DOHH2 (cell line): ENCODE measurements around the gene GSTT2B.
"Not testable (repeated sequence)": the region's sequence is repeated elsewhere in the genome, so short reads cannot be mapped to it uniquely, and the experiment has no call there.

Experiments
- CTCF ChIP-seq: fragments of 200-600 bp; sonication (generic); IDR thresholded peaks from one replicate; pipeline ENCODE4 v1.5.1; 2014; ENCODE audit warnings: antibody characterized with exemption, mild to moderate bottlenecking, low read depth, low read length; ENCODE audit not compliant: poor library complexity, severe bottlenecking
- EZH2phosphoT487 ChIP-seq: fragments of 200-600 bp; sonication (generic); IDR thresholded peaks from 2 replicates; pipeline ENCODE4 v1.6.1; 2017; ENCODE audit warnings: borderline replicate concordance, mild to moderate bottlenecking, antibody characterized with exemption, low read length, moderate library complexity, mixed read lengths

- TF ChIP-seq CTCF, EZH2phosphoT487: not testable (repeated sequence)
These were observed 6.6 kb downstream of the GSTT2B start for GRCh38 chr22:23954193-23954990.
